Measurements from ENCODE around the gene TMEM184B. TPM values are rescaled to one million over a fixed set of nuclear protein-coding genes. Genes with fewer than 3 reads are reported as not detected.

TMEM184B gene
- total RNA-seq (2014; rRNA removed; shearing (Covaris generic)): 9.7 and 12.8 TPM in 2 replicates

DNA sequence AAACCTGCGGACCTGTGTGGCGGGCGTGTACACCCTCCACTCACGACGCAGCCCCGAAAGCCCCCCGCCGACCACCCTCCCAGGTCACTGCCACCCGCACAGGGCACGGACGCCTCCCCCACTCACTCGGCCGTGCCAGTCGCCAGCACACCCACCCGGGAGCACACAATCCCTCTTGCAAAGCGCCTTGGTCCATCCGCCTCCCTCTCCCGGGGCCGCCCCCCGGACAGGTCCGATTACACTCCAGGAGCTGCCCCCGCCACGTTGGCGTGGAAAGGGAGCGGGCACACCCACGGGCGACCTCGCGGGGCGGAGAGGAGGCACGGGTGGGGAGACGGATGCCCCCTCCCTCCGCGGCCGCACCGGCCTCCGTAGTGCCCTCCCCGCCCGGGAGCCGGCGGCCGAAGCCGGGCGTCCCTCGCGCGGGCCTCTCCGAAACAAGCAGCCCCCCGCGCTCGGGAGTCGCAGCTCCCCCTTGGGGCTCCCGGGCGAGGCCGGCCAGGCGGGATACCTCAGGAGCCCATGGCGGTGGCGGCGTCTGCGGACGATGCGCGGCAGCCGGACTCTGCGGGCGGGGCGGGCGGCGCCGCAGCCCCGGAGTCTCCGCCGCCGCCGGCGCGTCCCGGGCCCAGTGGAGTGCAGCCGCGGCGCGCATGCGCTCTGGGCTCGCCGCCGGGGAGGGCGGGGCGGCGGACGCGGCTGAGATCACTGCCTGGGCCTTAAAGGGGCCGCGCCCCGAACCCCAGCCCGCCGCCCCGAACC, at the start of gene TMEM184B:
TSS of gene TMEM184B (minus strand) at position 638 of the 762 bp plus-strand sequence. CDS start 25,049 bp downstream, outside the sequence.
- peak; percentile 81 for DNase-seq (ENCODE audit: low read depth)

DNA sequence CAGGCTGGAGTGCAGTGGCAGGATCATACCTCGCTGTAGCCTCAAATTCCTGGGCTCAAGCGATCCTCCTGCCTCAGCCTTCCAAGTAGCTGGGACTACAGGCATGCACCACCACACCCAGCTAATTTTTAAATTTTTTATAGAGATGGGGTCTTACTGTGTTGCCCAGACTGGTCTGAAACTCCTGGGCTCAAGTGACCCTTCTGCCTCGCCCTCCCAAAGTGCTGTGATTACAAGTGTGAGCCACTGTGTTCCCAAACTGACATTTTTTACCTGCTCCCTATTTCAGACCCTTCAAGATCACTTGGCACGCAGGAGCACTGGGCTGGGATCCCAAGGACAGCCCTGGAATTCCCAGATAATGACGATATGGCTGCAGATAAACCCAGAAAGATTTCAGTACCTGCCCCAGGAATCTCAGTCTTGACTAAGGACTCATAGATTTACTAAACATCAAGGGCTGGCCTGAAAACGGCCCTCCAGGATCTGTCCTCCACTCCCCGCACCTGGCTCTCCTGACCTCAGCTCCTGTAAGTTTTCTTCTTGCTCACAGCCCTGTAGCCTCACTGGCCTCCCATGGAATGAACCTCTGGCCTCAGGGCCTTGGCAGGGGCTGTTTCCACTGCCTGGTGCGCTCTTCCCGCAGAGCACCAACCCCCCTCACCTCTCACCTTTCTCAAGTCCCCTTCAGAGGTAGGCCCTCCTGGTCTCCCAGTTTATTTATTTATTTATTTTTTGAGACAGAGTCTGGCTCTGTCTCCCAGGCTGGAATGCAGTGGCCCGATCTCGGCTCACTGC, 48.0 kb upstream of the TMEM184B start:
- no peak for DNase-seq (ENCODE audit: low read depth)

DNA sequence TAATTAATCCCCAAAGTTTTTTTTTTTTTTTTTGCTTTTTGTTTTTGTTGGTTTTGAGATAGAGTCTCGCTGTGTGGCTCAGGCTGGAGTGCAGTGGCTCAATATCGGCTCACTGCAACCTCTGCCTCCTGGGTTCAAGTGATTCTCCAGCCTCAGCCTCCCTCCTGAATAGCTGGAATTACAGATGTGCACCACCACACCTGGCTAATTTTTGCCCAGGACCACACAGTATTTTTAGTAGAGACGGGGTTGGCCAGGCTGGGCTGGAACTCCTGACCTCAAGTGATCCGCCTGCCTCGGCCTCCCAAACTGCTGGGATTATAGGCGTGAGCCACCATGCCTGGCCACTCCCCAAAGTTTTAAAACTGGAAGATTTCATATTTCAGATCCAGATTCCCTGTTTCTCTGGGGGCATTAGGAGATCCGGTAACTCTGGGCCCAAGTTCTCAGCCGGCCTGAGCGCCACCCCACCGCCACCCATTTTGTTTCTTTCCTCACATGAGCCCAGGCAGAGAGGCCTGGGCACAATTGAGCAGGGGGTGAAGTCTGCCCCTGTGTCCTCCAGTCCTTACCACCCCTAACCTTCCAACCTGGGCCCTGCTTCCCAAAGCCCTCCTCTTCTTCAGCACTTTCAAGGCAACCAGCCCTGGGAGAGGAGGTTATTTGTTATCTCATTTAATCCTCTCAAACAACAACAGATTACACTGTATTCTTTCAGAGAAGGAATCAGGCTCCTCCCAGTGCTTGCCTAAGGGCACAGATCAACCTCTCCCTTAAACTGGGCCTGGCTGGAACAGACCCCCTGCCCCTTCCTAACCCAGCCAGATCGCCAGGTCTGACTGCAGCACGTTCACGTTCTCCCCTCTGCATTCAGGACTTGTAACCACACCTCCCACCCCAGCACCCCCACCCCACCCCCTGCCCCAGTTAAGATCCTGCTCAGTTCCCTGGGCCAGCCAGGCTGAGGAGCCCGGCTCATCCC, 46.3 kb upstream of the TMEM184B start:
- no peak for DNase-seq (ENCODE audit: low read depth)

DNA sequence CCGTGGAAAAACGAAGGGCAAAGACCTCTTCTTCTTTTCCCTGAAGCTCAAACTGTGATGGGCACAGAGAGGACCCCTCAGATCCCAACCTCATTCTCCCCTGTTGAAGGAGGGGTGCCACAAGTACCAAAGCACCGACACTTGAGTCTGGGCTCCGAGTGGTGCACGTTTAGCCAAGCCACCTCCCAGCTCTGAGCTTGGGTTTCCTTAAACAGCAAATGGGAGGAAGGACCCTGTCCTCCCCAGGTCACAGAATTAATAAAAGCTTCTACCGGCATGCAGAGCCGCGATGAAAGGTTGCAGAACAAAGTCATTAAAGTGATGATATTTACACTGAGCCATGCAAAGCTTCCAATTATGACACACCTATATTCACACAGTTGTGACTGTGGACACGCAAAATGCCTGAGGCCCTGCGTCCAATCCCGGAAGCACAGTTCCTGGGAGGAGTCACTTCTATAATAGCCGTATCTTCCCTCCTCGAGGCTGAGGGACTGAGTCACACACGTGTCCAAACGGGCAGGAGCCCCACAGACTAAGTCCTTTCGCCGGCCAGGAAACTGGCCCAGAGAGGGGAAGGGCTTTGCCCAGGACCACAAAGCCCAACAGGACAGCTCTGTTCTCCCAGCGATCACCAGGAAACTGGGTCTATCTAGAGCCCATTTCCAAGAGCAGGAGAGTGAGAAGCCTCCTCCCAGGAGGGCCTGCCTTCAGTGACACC, 45.3 kb upstream of the TMEM184B start:
- peak; percentile 91 for DNase-seq (ENCODE audit: low read depth)

DNA sequence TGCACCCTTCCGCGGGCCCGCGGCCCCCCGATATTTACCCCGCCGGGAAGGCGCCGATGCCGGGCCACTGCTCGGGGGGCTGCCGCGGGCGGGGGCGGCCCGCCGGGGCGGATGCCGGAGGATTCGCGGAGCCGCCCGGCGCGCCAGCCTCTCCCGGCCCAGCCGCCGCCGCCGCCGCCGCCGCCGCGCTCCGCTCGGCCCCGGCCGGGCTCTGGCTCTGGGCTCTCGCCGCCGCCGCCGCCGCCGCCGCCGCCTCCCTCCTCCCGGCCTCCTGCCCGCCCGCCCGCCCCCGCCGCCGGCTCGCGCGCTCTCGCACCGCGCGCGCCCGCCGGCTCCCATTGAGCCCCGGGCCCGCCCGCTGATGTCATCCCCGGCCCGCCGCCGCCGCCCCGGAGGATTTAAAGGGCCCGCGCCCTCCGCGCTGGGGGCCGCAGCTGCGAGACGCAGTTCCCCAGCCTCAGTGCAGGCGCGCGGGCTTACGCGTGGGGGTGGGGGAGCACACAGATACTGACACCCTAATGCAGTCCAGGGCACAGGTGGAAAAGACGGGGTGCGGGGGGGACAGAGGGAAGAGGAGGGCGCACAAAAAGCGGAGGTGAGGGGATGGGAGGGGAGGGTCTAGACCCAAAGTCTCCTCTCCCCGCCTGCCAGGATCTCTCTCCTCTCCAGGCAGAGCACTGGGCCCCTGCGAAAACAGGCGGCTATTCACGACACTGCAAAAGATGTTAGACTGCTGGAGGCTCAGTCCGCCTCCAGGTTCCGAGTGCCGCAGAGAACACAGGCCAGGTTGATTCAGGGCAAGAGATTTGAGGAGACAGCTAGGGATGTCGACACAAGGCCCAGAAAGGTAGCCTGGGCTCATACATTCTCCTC, 44.5 kb upstream of the TMEM184B start, which contains the start of gene CSNK1E:
TSS of gene CSNK1E (minus strand) at position 312 of the 873 bp plus-strand sequence. CDS start 3,276 bp downstream, outside the sequence.
- peak; percentile 64 for DNase-seq (ENCODE audit: low read depth)

DNA sequence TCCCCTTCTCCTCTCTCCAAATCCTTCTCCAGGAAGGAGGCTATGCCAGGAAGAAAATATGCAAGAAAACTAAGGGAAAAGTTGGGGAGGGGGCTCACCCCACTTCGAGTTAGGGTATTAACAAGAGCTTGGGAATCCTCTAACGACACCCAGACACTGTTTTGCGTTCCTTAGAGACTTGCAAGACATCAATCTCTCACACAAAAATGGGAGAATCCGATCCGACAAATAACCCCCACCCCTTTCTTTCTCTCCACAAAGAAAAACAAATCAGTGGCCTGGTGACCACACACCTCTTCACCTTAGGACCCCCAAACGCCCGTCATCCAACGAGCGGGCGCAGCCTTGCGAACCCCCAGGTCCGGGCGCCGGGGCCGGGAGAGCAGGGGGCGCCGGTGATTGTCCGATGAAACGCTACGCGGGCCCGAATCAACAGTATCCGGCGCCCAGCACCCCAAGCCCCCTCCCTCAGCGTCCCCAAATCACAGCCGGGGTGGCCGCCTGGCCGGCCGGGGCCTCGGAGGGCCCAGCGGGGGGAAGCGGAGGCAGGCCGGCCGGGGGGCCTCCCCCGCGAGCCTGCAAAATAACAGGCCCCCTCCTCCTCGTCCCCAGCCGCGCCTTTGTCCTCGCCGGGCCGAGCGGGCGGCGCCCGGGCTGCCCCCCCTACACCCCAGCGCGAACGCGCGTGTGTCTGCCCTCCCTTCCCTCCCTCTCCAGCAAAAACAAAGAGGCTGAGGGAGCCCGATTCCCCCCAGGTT, 43.7 kb upstream of the TMEM184B start:
- peak; percentile 55 for DNase-seq (ENCODE audit: low read depth)

DNA sequence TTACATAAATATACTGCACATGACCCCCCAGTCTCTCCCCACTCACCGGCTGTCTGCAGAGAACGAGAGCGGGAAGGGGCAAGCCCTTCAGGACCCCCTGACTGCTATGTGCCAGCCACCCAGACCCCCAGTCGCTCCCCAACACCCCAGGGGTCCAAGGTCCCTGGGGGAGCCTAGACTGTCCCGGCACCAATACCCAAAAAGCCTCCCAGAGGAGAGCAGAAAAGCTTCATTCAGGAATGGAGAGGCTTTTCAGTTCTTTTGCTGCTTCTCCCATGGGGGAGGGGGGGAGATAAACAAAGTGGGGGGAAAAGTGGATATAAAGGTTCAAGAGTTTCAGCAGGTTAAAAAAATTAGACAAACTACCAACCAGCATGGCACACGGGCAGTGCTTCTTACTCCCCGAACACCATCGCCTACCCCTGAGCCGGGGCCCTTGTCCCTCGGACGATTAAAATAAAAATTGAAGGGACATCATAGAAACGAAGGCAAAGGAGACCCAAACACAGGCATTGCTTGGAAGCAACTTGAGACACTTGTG, 43.1 kb upstream of the TMEM184B start:
- peak; percentile 14 for DNase-seq (ENCODE audit: low read depth)

DNA sequence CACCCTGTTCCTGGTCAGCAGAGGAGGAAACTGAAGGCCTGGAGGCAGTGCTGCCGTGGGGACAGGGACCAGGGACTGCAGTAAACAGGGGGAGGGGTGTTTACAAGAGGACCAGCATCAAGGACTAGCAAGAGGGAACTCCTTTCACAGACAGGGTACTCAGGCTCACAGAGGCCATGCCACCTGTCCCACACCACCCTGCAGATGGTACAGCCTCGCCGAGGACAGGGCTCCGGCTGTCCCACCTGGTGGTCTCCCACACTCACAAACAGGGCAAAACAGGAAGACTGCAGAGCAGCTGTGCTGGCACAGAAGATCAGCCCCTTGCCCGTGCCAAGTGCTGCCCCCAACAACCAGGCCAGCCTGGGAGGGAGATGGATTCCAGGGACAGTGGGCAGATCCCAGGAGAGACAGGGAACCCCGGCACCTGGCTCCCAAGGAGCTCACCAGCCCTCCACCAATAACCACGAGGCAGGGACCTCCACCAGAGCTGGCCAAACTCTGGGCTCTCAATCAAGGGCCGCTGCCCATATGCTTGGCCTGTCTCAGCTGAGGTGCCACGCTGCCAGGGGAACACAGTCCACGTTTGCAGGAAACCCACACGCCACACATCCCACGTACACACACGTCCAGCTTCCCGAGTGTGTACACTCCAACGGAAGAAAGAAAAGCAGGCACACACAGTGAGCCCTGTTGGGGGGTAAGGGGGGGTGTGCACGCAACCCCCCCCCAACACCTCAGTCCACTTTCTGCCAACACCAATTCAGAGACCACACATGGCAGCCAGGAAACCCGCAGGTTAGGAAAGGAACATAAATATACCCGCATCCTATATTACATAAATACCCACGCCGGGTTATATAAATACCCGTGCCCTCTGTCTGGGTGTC, 42.4 kb upstream of the TMEM184B start:
- no peak for DNase-seq (ENCODE audit: low read depth)

DNA sequence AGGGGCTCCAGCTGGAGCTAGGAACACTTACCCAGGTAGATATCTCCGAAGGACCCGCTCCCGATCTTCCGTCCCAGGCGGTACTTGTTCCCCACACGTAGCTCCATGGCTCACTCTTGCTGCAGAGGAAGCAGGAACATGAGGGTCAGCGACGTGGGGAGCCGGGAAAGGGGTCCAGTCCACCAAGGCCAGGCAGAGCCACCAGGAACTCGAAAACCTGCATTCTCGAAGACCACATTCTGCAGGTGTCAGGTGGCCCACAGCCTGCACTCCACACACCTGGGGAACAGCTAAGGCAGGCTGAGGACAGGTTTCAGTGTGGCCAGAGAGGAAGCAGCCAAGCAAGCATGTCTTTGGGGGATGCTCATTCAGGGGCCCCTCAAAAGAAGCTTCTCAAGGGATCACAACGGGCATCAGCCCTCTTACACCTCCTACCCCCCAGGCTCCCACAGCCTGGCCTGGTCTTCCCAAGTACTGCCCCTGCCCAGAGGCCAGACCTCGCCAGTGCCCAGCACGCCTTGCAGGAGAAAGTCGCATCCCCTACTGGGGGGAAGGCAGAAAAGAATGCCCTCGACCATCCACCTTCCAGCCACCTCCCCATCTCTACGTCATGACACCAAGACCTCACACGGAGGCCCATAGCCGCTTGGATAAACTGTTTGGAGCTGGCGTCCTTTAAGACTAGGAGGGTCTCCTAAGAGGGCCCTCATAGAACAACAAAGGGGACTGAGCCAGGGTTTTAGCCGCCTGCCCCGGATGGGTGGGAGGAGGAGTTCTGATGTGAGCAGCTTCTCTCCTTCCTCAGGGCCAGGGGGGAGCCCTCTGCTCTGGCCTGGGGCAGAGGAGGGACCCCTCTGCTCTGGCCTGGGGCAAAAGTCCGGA, 41.5 kb upstream of the TMEM184B start:
- DNase-seq (ENCODE audit: low read depth): peak; percentile 24

DNA sequence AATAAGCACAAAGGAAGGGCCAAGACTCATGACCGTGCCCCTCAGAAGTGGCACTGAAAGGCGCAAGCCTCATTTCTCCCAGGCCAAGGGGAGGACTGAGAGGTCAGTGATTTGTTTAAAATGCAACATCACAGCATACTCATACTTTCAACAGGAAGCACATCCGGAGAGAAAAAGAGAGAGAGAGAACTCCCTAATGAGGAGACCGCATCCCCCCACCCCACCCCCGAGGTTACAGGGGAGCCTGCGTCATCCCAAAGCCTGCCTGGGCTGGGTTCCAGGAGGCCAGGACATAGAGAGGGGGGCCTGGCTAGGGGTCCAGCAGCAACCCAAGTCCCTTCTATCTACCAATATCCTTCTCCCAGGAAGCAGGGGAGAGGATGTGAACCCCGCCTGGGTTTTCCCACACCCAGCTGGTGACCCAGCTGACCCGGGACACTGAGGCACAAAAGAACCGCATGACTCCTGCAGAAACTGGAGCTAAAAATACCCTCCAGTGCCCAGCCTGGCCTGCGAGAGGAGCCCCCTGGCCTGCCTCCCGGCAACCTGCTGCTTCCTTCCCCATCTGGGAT, 40.7 kb upstream of the TMEM184B start:
- peak; percentile 86 for DNase-seq (ENCODE audit: low read depth)

DNA sequence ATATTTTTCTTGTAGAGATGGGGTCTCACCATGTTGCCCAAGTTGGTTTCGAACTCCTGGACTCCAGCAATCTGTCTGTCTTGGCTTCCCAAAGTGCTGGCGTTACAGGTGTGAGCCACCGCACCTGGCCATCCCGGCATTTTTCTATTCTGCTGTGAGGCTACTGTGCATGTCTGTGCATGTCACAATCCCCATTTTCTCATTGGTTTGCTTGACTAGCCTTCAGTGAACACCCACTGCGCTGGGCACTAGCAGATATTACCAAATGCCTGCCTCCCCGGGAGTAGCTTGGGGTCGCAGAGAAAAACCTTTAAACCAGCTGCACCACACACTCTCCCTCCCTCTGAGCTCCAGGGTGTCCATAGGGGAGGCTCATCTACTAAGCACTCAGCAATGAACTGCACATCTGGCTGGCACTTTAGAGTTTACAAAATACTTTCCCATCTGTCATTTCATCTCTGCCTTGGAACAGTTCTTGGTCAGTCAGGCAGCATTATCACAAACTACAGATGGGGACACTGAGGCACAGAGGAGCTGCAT, 39.5 kb upstream of the TMEM184B start:
- no peak for DNase-seq (ENCODE audit: low read depth)

DNA sequence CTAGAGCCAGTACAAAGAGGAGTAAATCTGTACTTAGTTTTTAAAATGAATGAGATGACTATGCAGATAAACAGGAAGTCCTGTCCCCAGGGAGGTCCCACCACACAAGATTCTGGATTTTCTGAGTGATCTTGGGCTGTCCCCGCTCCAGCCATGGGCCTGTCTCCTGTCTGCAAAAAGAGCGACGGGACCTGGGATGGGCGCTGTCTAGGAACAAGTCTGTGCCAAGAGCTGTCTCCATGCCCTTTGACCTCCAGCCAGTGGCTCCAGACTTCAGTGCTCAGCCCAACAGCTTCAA, 38.5 kb upstream of the TMEM184B start:
- DNase-seq (ENCODE audit: low read depth): no peak

DNA sequence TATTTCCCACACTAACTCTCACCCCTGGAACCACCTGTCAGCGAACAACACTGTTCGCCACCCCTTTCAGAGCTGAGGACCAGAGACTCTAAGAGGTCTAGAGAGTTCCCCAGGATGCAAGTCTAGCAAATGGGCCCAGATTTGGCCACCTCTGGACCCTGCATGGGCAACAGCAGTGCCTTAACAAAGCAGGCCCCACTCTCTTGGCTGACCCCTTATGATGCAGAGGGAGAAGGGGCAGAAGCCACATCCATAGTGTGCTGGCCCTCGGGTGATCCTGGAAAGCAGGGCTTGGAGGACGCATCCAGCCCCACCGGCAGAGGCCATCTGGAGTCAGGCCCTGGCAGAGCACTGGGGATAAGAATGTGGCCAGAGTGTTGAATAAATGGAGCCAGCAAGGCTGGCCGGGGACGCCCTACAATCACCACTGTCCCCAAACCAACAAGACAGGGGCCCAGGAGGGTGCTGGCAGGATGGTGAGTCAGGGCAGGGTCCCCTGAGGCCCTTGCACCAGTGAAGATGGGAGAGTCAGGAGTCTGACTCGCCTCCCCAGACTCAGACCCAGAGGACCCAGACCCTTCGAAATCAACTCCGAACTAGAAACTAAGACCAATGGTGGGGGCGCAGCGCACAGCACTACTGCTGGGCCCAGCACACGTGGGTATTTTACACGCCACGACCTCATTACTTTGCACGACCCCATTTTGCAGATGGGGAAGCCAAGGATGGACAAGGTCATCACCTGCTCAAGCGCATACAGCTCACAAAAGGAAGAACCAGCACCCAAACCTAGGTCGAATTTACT, 37.9 kb upstream of the TMEM184B start:
- no peak for DNase-seq (ENCODE audit: low read depth)

DNA sequence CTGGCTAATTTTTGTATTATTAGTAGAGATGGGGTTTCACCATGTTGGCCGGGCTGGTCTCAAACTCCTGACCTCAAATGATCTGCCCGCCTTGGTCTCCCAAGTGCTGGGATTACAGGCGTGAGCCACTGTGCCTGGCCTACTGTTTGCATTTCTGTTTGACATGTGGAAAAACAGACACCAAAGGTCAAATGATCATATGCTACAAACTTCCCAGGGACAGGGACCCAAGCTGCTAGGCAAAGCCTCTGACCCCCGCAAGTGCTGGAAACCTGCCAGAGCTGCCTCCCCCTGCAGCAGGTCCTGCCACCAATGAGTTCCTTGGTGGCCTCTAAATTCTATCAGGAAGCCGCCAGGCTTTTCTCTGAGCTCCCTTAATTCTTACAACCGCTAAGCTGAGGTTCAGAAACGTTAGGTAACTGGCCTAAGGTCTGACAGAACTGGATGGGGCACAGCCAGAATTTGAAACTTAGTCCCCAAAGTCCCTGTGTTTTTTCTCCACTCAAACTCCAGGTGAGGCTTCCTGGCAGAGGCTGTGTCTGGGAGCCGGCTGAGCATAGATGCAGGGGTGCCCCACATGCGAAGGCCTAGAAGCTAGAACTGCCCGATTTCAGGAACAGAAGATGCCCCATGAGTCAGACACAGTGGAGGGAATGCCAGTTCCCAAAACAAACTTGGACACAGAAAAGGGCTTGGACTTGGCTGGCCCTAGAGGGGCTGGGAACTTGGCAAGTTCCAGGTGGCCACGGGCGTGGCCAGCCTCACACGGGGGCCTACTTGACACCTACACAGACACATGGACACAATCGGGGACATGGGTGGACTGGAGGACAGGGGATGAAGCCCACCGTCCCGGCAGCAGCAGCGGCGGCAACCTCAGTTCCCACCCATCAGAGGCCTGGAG, 37.1 kb upstream of the TMEM184B start:
- no peak for DNase-seq (ENCODE audit: low read depth)
